Measurements from ENCODE around the gene KANSL1.
A peak's percentile ranks its signal among the peaks of the same experiment; 100 is the strongest.

- no peak for TF ChIP-seq POLR2A (IDR thresholded peaks at IDR 0.05; ENCODE audit: low read depth, low read length)
- 0 out of 2 replicates have a peak, but pooled peaks have one; percentile 33 for TF ChIP-seq POLR2AphosphoS5 (IDR thresholded peaks at IDR 0.05; ENCODE audit: low read depth, low read length)
Observed at GRCh38 chr17:46191322-46192188, 1.7 kb downstream of the KANSL1 start.
